Kidney (tissue), 14 donors: ENCODE results near the gene CSKMT. TPM values are rescaled to one million over a fixed set of nuclear protein-coding genes. Genes with fewer than 3 reads are reported as not detected.

Experiments used
- DNase-seq, 5 donors: peaks; one replicate each; pipeline ENCODE4 v3.0.0-alpha.2; 2013 to 2020
- FAIRE-seq: peaks from 2 replicates; lab custom pipeline; 2012; peaks lifted over from hg19 to GRCh38; lab: Jason Lieb, UNC
- H3K27ac ChIP-seq, 2 donors: one replicate each; pipeline ENCODE4 v1.7.0; 2013; ENCODE audit warnings: low read depth in 2 of 2, low read length in 2 of 2, inconsistent platforms in 1 of 2
- H3K27me3 ChIP-seq: one replicate; pipeline ENCODE4 v1.7.1; 2013; ENCODE audit warnings: low read length, inconsistent platforms; ENCODE audit not compliant: control insufficient read depth, insufficient read depth
- H3K36me3 ChIP-seq, 3 donors: one replicate each; pipeline versions ENCODE4 v1.7.0 to v1.7.1; 2013; ENCODE audit warnings: low read length in 3 of 3, control low read depth in 1 of 3, inconsistent platforms in 1 of 3; ENCODE audit not compliant: insufficient read depth in 3 of 3, control insufficient read depth in 2 of 3
- H3K4me1 ChIP-seq, 3 donors: one replicate each; pipeline versions ENCODE4 v1.7.0 to v1.7.1; 2013; ENCODE audit warnings: low read length in 3 of 3, inconsistent platforms in 1 of 3, low read depth in 1 of 3; ENCODE audit not compliant: control insufficient read depth in 2 of 3, insufficient read depth in 2 of 3
- H3K4me3 ChIP-seq, 3 donors: one replicate each; pipeline versions ENCODE4 v1.7.0 to v1.8.1; 2013; ENCODE audit warnings: low read length in 3 of 3, control low read depth in 1 of 3, inconsistent platforms in 1 of 3
- H3K9ac ChIP-seq, 3 donors: one replicate each; pipeline versions ENCODE4 v1.7.0 to v1.7.1; 2013; ENCODE audit warnings: low read length in 3 of 3, control low read depth in 1 of 3, inconsistent platforms in 1 of 3
- H3K9me3 ChIP-seq, 3 donors: one replicate each; pipeline versions ENCODE4 v1.7.0 to v1.7.1; 2013; ENCODE audit warnings: low read length in 3 of 3, control low read depth in 1 of 3, inconsistent platforms in 1 of 3; ENCODE audit not compliant: control insufficient read depth in 2 of 3, insufficient read depth in 1 of 3
- CTCF ChIP-seq: IDR thresholded peaks from 3 replicates; pipeline ENCODE4 v1.5.1; 2012; ENCODE audit warnings: mild to moderate bottlenecking, moderate library complexity, borderline replicate concordance; ENCODE audit not compliant: insufficient read depth; ENCODE audit errors: extremely low read depth
- intact Hi-C: fragments of 100-400 bp; cut with DNase I; formaldehyde crosslinking; loops from one replicate; pipeline ENCODE4 v1.11.1; 2022
- polyA plus RNA-seq: library from polyadenylated mRNA; stranded (reverse); fragments of 350-450 nt; fragmentation: Illumina TruSeq; extraction: RNeasy Lipid Tissue Mini Kit (QIAGEN cat#74804); gene quantifications from one replicate; pipeline ENCODE4 v1.2.3, GENCODE V29; 2014; ENCODE audit warnings: low read depth, low replicate concordance; ENCODE audit not compliant: insufficient read depth
- total RNA-seq: library from RNA; stranded (reverse); fragmentation: NEBNext Ultra II Directional; extraction: Animal tissue kit (Norgen Biotek cat#: 25700); gene quantifications from one replicate; pipeline ENCODE4 v1.2.1, GENCODE V29; 2021
- donor health status: control.
- donor health status: control.
- donor health status: control.
- donor health status: control.
- donor health status: control.
- donor health status: DM: yes; HTN: yes; CAD: no.
- donor health status: Normal renal cell carcinoma (clear cell type).

The CSKMT gene
- total and polyA plus RNA-seq, 2 donors from 2014 or later = 8.2 to 12.1 TPM

DNA sequence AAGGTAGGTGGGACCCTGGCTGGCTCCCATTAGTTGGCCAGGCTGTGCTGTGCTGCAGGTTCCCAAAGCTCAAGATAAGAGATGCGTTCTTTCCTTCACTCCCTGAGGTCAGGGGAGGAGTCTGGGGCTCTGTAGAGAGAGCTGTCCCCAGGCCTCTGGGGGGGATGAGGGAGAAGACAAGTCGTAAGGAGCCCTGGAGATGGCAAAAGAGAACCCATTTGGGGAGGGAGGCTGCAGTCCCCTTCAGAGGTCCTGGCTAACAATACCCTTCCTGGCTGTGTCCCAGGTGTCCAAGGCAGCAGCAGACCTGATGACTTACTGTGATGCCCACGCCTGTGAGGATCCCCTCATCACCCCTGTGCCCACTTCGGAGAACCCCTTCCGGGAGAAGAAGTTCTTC, 43.3 kb downstream of the CSKMT start:
- DNase-seq = peak in 2 of 5 donors; percentile 8 to 66
- no peak for TF ChIP-seq CTCF
- FAIRE-seq = no peak
- Histone ChIP-seq H3K4me1 (peaks cover 0 to 33% (median 30%) of the 10 kb centered on the region in 3 donors), H3K9ac (peak overlapping the region; percentile 51 to 98 (median 83)), H3K4me3 (peak overlapping the region; percentile 87 to 91 (median 88)), H3K27me3 (no peaks in the 10 kb centered on the region), H3K36me3 (peaks cover 0 to 17% (median 2%) of the 10 kb centered on the region in 3 donors), H3K27ac (peak overlapping the region; percentile 32 to 89), H3K9me3 (no peaks in the 10 kb centered on the region)
- intact Hi-C loops = no loop called here

DNA sequence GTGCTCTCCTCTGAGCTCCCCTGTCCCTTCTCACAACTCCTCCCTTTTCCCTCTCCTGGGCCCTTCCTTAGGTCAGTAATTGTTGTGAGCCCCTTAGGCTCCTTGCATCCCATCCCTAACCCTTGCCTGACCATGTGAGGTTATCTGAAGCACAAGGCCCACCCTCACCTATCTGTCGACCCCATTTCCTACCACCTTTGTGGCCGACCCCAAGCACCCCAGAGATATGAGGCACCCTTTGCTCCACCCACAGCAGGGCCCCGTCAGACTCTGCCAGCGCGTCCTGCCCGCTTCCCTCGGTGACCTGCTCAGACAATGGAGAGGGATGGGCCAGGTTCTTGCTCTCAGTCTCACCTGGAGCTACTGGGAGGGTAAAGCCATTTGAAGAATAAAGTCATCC, 43.7 kb downstream of the CSKMT start:
- DNase-seq = peak in 2 of 5 donors; percentile 22 to 82
- H3K27me3 ChIP-seq = no peaks in the 10 kb centered on the region
- H3K36me3 ChIP-seq = peaks cover 3 to 21% (median 6%) of the 10 kb centered on the region in 3 donors
- intact Hi-C loops = no loop called here
- peak overlapping the region; percentile 89 to 93 for H3K27ac ChIP-seq
- no peak for TF ChIP-seq CTCF
- peak overlapping the region; percentile 87 to 91 (median 88) for H3K4me3 ChIP-seq
- peaks cover 0 to 37% (median 30%) of the 10 kb centered on the region in 3 donors for H3K4me1 ChIP-seq
- peak overlapping the region; percentile 83 to 98 (median 92) for H3K9ac ChIP-seq
- FAIRE-seq = no peak
- H3K9me3 ChIP-seq = no peaks in the 10 kb centered on the region

GRCh38 chr11:62709247-62710000, 44.3 kb downstream of the CSKMT start:
- Histone ChIP-seq H3K27ac (peak overlapping the region; percentile 89 to 97), H3K36me3 (peaks cover 6 to 26% (median 6%) of the 10 kb centered on the region in 3 donors), H3K4me3 (peak overlapping the region; percentile 87 to 91 (median 88)), H3K9ac (peak overlapping the region; percentile 83 to 98 (median 92)), H3K9me3 (no peaks in the 10 kb centered on the region), H3K27me3 (no peaks in the 10 kb centered on the region), H3K4me1 (peaks cover 0 to 37% (median 30%) of the 10 kb centered on the region in 3 donors)
- peak; percentile 10 for TF ChIP-seq CTCF
- DNase-seq (peak; percentile 98 to 99 (median 99)), FAIRE-seq (peak; percentile 51)
- intact Hi-C loops = no loop called here
